Keratinocyte (primary cell): ENCODE data around the gene HBG2. TPM values are rescaled to one million over a fixed set of nuclear protein-coding genes. Genes with fewer than 3 reads are reported as not detected.

ENCODE experiments used
- DNase-seq: peaks from one replicate; pipeline ENCODE4 v3.0.0-alpha.2; 2011; ENCODE audit warnings: low read depth, missing footprints, low spot score
- FAIRE-seq: peaks from 2 replicates; lab custom pipeline; 2011; peaks lifted over from hg19 to GRCh38; lab: Jason Lieb, UNC
- H2AFZ ChIP-seq: 2 replicates; pipeline ENCODE4 v1.6.0; 2012; ENCODE audit warnings: low read length, control low read depth, inconsistent platforms; ENCODE audit not compliant: control insufficient read depth
- H3K27ac ChIP-seq: 2 replicates; pipeline ENCODE4 v1.5.1; 2011; ENCODE audit warnings: low read length; ENCODE audit not compliant: control insufficient read depth, insufficient read depth
- H3K27me3 ChIP-seq: 3 replicates; pipeline ENCODE4 v1.6.0; 2011; ENCODE audit warnings: low read length; ENCODE audit not compliant: control insufficient read depth, insufficient read depth; ENCODE audit errors: extremely low read depth
- H3K36me3 ChIP-seq, 2 experiments: 2 replicates in 1 of 2; 3 replicates in 1 of 2; pipeline ENCODE4 v1.5.1; 2011; ENCODE audit warnings: low read length in 2 of 2, mild to moderate bottlenecking in 1 of 2; ENCODE audit not compliant: control insufficient read depth in 2 of 2, insufficient read depth in 2 of 2; ENCODE audit errors: extremely low read depth in 1 of 2
- H3K4me1 ChIP-seq: 3 replicates; pipeline ENCODE4 v1.5.1; 2011; ENCODE audit warnings: low read length; ENCODE audit not compliant: control insufficient read depth, insufficient read depth; ENCODE audit errors: extremely low read depth
- H3K4me2 ChIP-seq: 3 replicates; pipeline ENCODE4 v1.6.0; 2011; ENCODE audit warnings: low read depth, low read length; ENCODE audit not compliant: control insufficient read depth, insufficient read depth; ENCODE audit errors: extremely low read depth
- H3K4me3 ChIP-seq, 3 experiments: fragments of 200-600 bp in 1 of 3; sonication (generic) in 1 of 3; 2 replicates in 2 of 3; 3 replicates in 1 of 3; pipeline ENCODE4 v1.5.1; 2011 to 2016; ENCODE audit warnings: low read length in 3 of 3, mild to moderate bottlenecking in 3 of 3, control low read depth in 2 of 3, inconsistent platforms in 1 of 3, low read depth in 1 of 3, mixed read lengths in 1 of 3, mixed run types in 1 of 3, moderate library complexity in 1 of 3; ENCODE audit not compliant: control insufficient read depth in 2 of 3, insufficient read depth in 2 of 3; ENCODE audit errors: extremely low read depth in 1 of 3
- H3K79me2 ChIP-seq: 2 replicates; pipeline ENCODE4 v1.6.0; 2012; ENCODE audit warnings: low read length; ENCODE audit not compliant: control insufficient read depth, insufficient read depth
- H3K9ac ChIP-seq: 3 replicates; pipeline ENCODE4 v1.6.0; 2011; ENCODE audit warnings: low read length; ENCODE audit not compliant: control insufficient read depth, insufficient read depth; ENCODE audit errors: extremely low read depth
- H3K9me1 ChIP-seq: 3 replicates; pipeline ENCODE4 v1.6.0; 2011; ENCODE audit warnings: low read length; ENCODE audit not compliant: control insufficient read depth, insufficient read depth; ENCODE audit errors: extremely low read depth
- H3K9me3 ChIP-seq: 2 replicates; pipeline ENCODE4 v1.5.1; 2012; ENCODE audit warnings: low read depth, low read length; ENCODE audit not compliant: control insufficient read depth
- H4K20me1 ChIP-seq: 3 replicates; pipeline ENCODE4 v1.6.0; 2011; ENCODE audit warnings: low read length; ENCODE audit not compliant: control insufficient read depth, insufficient read depth; ENCODE audit errors: extremely low read depth
- EZH2 ChIP-seq: IDR thresholded peaks from one replicate; pipeline ENCODE4 v1.6.1; 2012; ENCODE audit warnings: inconsistent platforms, mild to moderate bottlenecking, low read length, moderate library complexity
- dilution Hi-C: fragments of 300-500 bp; cut with MboI; formaldehyde crosslinking; loops from one replicate; pipeline ENCODE4 v1.7.0; 2020; ENCODE audit warnings: low sequenced_read_pairs; ENCODE audit not compliant: extremely low pct_ligation_motif_present
- polyA plus RNA-seq, 5 experiments: library from polyadenylated mRNA; depleted of rRNA in 3 of 5; stranded (reverse) in 3 of 5; stranded (forward) in 1 of 5; unstranded in 1 of 5; fragments of >200 nt; gene quantifications; 1 replicate in 1 of 5; 2 replicates in 3 of 5; 3 replicates in 1 of 5; pipeline versions ENCODE4 v1.2.1 to v1.2.3, GENCODE V29; 2011 to 2012; ENCODE audit warnings: missing spikeins in 2 of 5, low read depth in 1 of 5, low replicate concordance in 1 of 5
- TF ChIP-seq, protein P1 (sequence below), 3 experiments: IDR thresholded peaks in 1 of 3; conservative IDR thresholded peaks in 1 of 3; optimal IDR thresholded peaks in 1 of 3; 2 replicates in 2 of 3; 3 replicates in 1 of 3; pipeline versions ENCODE3 to v1.5.1; 2011; ENCODE audit warnings: low read length in 3 of 3, mild to moderate bottlenecking in 3 of 3, moderate library complexity in 2 of 3, control low read depth in 1 of 3, inconsistent platforms in 1 of 3; ENCODE audit not compliant: insufficient read depth in 2 of 3; ENCODE audit errors: extremely low read depth in 1 of 3

Gene HBG2
- polyA plus RNA-seq, 1 donor (not counting 4 experiments of a cell fraction or from before 2014, with no cell fraction given): 0.73 TPM

DNA sequence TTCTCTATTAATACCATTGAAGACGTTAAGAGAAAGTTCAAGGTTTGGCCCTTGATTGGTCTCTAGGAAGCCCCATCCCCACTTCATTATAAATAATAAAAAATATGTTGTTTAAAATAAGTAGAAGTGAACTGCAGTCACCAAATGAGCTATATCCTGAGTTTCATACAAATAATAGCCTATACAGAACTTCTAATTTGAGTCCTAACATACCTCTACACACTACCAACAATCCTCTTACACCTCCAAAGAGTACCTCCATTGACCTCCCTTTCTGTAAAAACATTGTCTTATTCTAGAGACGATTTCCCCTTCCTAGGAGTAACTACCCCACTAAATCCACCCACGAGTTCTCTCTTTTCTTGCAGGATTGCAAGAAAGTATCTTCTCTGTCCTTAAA, 13.1 kb downstream of the HBG2 start:
- dilution Hi-C loops: no loop called here
- Histone ChIP-seq H3K79me2 (no peaks in the 10 kb centered on the region), H4K20me1 (no peaks in the 10 kb centered on the region), H3K9me3 (no peaks in the 10 kb centered on the region), H3K4me2 (no peak overlapping the region), H3K27me3 (no peaks in the 10 kb centered on the region), H3K9me1 (no peaks in the 10 kb centered on the region), H3K4me1 (no peaks in the 10 kb centered on the region), H2AFZ (no peak overlapping the region), H3K9ac (no peak overlapping the region), H3K4me3 (no peak overlapping the region), H3K27ac (no peak overlapping the region), H3K36me3 (no peaks in the 10 kb centered on the region)
- FAIRE-seq: no peak
- no peak for DNase-seq
- TF ChIP-seq, protein P1, sequence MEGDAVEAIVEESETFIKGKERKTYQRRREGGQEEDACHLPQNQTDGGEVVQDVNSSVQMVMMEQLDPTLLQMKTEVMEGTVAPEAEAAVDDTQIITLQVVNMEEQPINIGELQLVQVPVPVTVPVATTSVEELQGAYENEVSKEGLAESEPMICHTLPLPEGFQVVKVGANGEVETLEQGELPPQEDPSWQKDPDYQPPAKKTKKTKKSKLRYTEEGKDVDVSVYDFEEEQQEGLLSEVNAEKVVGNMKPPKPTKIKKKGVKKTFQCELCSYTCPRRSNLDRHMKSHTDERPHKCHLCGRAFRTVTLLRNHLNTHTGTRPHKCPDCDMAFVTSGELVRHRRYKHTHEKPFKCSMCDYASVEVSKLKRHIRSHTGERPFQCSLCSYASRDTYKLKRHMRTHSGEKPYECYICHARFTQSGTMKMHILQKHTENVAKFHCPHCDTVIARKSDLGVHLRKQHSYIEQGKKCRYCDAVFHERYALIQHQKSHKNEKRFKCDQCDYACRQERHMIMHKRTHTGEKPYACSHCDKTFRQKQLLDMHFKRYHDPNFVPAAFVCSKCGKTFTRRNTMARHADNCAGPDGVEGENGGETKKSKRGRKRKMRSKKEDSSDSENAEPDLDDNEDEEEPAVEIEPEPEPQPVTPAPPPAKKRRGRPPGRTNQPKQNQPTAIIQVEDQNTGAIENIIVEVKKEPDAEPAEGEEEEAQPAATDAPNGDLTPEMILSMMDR (optimal IDR thresholded peaks at IDR 0.05 in 1 of 3, IDR thresholded peaks at IDR 0.05 in 1 of 3, conservative IDR thresholded peaks at IDR 0.05 in 1 of 3; ENCODE audit: extremely low read depth in 1 of 3, insufficient read depth in 2 of 3, low read length in 3 of 3): no peak
- TF ChIP-seq EZH2: no peak

DNA sequence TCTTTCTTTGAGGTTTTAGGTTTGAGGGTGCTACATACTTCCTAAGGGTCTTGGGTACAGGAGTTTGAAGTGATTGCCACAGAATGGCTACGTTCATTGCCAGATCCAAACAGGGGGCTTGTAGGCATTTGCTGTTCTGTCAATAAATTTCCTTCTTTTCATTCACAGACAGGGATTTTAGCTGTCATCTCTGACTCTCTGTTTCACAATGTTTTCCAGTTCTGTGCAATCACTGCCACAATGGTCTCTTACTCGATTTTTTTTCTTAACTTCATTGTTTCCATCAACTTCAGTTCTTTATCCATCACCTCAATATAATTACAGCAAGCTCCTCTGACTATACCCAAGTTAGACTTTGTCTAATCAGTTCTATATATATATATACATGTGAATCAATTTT, 14.1 kb downstream of the HBG2 start:
- FAIRE-seq (no peak), DNase-seq (no peak)
- H3K9me3 ChIP-seq: no peaks in the 10 kb centered on the region
- no peak for TF ChIP-seq EZH2
- TF ChIP-seq, protein P1 (optimal IDR thresholded peaks at IDR 0.05 in 1 of 3, IDR thresholded peaks at IDR 0.05 in 1 of 3, conservative IDR thresholded peaks at IDR 0.05 in 1 of 3; ENCODE audit: extremely low read depth in 1 of 3, insufficient read depth in 2 of 3, low read length in 3 of 3): no peak
- no peaks in the 10 kb centered on the region for H3K9me1 ChIP-seq
- no peaks in the 10 kb centered on the region for H3K36me3 ChIP-seq
- no peaks in the 10 kb centered on the region for H3K4me1 ChIP-seq
- dilution Hi-C loops: no loop called here
- H3K27me3 ChIP-seq: no peaks in the 10 kb centered on the region
- H4K20me1 ChIP-seq: no peaks in the 10 kb centered on the region
- H3K27ac ChIP-seq: no peak overlapping the region
- no peak overlapping the region for H3K4me3 ChIP-seq
- no peaks in the 10 kb centered on the region for H3K79me2 ChIP-seq
- H3K9ac ChIP-seq: no peak overlapping the region
- no peak overlapping the region for H3K4me2 ChIP-seq
- H2AFZ ChIP-seq: no peak overlapping the region
